Endometrium (tissue), 2 donors: Measurements from ENCODE around the gene DNAJC4.
"Not testable (repeated sequence)": the region's sequence is repeated elsewhere in the genome, so short reads cannot be mapped to it uniquely, and the experiment has no call there.

Experiments used
- FAIRE-seq: peaks from 2 replicates; lab custom pipeline; 2012; peaks lifted over from hg19 to GRCh38; lab: Jason Lieb, UNC
- donor health status: control.
- donor health status: control.

DNAJC4 gene

DNA sequence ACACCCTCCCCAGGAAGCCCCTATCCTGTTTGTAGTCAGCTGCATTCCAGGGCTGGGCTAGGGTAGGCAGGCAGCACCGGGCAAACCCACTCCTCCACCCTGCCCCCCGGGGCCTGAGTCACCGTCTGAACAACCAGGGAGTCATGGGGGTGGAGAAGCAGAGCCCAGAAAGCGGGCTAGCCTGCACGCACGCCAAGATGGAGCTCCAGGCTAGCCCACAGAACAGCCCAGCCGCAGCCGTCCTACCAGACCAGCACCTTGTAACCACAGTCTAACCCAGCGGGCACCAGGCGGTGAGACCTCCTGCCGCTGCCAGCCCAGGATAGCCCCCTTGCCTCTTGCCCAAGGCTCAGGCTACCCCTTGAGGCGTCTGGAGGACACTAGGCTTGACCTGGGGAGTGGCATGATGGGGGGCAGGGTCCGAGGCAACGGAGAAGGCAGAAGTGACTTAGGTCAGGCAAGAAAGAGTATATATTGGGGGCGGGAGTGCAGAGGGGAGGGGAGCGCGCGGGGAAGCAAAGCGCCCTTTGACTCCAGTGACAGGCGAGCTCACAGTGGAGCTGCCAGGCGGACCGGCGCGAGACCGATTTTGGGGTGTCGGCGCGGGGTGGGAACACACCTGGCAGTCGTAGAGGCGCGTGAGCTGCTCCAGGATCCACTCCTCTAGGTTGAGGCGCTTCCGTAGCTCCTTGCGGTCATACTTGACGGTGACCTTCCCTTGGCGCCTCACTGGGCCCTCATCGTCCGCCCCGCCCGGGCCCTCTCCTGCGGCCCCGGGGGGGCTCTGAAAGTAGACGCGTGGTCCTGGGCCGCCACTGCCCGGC is 15.7 kb downstream of the DNAJC4 start:
- no peak for FAIRE-seq

- not testable (repeated sequence) for FAIRE-seq
Measured at GRCh38 chr11:64246621-64246870, 16.2 kb downstream of the DNAJC4 start.

DNA sequence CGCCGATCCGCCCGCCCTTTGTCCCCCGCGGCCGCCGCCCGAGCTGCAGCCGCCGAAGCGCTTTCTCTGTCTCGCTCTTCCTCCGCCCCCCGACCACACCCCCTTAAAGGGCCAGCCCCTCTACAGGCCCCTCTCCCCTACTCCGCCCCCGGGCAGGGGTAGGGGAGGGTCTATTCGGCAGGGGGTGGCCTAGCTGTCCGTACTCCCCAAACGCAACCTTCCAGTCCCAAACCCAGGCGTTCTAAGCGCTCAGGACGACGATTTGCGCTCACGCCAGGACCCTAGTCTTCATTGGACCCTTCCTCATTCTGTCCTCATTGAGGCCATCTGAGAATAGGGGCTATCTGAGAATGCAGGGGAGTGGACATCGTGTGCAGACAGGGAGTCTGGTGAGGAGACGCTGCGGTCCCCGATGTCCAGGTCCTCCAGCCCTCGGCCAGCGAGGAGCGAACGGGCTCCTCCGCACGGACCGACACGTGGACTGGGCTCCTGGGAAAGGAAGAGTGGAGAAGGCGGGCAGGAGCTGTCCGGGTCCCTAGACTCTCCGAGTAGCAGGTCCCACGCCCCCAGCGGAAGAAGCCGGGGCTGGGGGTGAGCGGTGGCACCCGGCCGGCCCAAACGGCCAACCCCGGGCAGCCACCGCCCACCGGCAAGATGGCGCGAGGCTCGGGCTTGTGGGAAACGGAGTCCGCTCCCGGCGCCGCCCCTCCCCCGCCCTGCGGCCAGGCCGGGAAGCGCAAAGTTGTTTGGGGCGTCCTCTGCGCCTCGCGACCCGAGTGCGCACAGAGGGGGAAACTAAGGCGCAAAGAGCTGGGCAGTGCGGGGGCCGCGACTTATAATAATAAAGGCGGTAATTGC is 16.8 kb downstream of the DNAJC4 start, which contains the start of gene PPP1R14B:
Gene PPP1R14B (minus strand): TSS at position 73 of the 858 bp plus-strand sequence. CDS start 270 bp downstream, outside the sequence.
- no peak for FAIRE-seq

- no peak for FAIRE-seq
Measured at GRCh38 chr11:64247729-64248531, 17.6 kb downstream of the DNAJC4 start.

DNA sequence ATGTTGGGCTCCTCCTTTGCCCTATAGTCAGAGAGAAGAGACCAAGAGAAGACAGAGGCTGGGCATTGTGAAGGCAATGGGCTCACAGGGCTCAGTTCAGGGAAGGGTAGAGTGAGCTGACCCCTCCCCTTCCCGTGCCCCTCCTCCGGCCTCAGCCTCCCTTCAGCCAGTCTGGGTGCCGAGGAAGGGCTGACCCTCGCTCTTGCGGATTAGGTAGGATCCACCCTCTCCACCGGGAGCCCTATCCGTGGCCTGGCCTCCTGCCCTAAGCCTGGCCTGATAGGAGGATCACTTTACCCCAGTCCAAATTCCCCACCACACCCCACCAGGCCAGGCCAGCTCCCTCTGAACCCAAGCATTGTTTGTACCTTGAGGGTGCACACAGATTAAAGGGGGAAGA is 18.2 kb downstream of the DNAJC4 start:
- FAIRE-seq = no peak

DNA sequence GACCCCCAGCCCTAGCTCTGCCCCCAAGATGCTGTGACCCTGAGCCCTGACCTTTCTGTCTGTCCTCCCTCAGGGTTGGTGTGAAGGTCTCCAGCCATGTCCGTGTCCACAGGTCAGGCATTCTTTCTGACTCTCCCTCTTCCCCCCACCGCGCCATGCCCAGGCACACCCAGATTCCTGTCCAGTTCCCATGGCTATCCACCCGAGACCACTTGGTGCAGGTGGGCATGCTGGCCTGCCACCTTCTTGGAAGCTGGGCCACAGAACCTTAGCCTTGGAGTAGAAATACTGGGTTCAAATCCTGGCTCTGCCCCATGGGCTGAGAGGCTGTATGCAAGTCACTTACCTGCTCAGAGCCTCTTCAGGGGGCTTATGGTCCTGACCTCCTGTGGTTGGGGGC is 18.7 kb downstream of the DNAJC4 start:
- no peak for FAIRE-seq

DNA sequence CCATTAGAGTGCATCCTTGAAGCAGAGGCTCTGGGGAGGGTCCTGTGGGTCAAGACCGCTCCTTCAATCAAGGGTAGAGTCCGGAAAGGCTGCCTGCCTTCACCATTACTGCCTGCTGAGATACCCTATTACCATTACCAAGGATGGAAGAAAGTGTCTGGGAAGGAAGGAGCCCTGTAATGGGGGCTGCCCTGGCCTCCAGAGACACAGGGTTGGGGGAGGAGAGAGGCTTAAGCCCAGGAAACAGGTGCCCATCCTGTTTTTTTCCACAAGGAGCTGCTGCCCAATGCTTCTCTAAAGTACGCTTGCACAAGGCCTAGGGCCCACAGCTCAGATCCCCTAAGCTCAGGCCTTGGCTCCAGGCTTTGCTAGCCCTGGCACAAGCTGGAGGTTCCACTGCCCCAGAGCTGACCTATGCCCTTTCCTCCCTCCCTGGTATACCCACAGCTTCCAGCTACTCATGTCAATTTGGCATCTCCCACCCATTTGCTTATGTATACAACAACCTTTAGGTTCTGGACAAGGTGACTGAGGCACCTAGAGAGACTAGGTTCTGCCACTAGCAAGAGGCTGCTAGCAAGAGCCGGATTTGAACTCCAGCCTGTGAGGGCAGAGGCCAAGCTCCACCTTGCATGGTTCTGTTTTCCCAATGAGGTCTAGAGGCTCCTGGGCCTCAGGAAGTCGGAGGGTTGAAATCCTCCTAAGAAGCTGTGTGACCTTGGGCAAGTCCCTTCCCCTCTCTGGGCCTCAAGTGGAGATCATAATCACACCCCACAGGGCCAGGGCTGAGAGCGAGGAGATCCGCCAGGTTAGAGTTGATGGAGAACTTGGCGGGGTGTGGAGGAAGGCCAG is 19.4 kb downstream of the DNAJC4 start:
- no peak for FAIRE-seq

DNA sequence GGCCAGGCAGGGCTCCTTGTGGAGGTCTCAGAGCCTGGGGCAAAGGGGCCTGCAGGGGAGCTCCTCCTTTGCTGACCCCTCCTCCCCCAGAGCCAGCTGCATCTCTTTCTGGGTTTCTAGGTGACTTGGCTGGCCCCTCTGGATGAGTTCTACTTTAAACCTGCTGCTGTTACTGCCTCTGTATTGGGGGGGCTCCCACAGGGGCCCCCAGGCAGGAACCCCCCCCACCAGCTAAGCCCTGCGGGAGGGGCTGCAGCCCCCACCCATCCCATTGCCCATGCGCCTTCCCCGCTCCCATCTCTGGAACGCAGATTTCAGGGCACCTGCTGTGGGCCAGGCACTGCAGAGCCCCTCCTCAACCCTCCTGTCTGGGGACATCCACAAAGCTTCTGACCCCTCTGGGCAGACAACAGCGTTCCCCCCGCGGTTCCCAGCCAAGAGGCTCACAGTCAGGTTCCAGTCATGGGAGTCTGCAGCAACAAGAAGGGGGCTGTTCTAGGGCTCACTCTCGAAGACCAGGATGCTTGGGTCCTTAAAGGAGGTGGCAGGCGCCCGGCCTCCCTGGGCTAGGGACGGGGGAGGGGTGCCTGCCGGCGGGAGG is 20.2 kb downstream of the DNAJC4 start:
- FAIRE-seq = no peak

GRCh38 chr11:64251016-64251752 is 20.8 kb downstream of the DNAJC4 start, which contains the start of gene PLCB3:
TSS of gene PLCB3 (plus strand) at chr11:64251530. CDS start at chr11:64251650, 120 bp downstream.
- FAIRE-seq = no peak

DNA sequence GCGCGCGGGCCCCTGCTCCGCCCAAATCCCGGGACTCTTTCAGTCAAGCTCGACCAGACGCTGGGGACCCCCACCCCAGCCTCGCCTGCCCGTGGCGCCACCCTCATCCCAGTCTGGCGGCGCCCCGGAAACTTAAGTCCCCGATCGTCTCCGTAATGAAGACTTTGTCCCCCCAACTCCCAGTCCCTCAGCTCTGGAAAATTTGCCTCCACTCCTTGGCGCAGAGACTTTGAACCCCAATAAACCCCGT is 21.3 kb downstream of the DNAJC4 start:
- FAIRE-seq = no peak

- no peak for FAIRE-seq
Measured at GRCh38 chr11:64252003-64252872, 21.9 kb downstream of the DNAJC4 start.

DNA sequence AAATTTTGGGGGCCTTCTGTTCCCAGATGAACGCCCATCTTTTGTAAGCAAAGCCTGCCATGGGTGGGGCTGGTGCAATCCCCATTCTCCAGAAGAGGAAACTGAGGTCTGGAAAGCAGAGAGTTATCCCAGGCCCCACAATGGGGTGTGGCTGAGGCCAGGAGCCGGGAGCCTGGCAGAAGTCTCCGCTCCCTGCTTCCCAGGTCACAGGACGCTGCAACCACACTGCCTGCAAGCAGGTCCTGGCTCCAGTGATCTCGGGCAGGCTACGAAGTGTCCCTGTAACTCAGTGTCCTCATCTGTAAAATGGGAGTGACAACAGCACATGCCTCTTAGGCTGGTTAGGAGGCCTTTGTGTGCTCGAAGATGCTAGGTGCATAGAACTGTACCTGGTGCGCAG is 22.7 kb downstream of the DNAJC4 start:
- FAIRE-seq = no peak

GRCh38 chr11:64253481-64253880 is 23.1 kb downstream of the DNAJC4 start:
- no peak for FAIRE-seq

- no peak for FAIRE-seq
Measured at GRCh38 chr11:64254326-64254725, 24.0 kb downstream of the DNAJC4 start.

DNA sequence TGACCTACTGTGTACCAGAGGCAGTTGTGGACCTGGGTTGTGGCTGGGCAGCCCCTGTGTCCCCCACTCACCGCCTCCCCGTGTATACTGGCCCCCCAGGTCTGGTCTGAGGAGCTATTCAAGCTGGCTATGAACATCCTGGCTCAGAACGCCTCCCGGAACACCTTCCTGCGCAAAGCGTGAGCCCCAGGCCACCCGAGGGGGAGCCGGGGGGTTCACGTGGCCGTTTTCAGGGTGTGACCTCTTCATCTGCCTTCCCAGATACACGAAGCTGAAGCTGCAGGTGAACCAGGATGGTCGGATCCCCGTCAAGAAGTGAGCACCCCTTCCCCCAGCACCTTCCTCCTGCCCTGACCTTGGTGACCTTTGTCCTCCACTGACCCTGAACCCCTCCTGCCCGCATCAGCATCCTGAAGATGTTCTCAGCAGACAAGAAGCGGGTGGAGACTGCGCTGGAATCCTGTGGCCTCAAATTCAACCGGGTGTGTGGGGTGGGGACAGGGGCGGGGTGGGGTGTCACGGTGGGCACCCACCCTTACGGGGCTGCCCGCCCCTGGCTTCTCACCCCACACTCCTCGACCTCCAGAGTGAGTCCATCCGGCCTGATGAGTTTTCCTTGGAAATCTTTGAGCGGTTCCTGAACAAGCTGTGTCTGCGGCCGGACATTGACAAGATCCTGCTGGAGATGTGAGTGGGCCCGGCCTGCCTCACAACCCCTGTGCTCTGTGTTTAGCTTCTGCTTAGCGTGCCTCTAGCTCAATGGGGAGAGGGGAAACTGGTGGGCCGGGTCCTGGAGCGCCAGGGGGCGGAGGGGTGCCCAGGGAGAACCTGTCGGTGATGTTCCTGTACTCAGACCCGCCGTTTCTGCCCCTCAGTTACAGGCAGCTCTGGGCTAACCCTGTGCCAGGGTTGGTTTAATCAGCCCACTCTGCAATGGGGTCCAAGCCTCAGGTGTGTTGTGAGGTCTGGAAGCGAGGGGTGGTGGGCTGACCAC is 25.1 kb downstream of the DNAJC4 start:
- no peak for FAIRE-seq

- no peak for FAIRE-seq
Measured at GRCh38 chr11:64256300-64256699, 26.0 kb downstream of the DNAJC4 start.

- FAIRE-seq = no peak
Measured at GRCh38 chr11:64258356-64258755, 28.0 kb downstream of the DNAJC4 start.

DNA sequence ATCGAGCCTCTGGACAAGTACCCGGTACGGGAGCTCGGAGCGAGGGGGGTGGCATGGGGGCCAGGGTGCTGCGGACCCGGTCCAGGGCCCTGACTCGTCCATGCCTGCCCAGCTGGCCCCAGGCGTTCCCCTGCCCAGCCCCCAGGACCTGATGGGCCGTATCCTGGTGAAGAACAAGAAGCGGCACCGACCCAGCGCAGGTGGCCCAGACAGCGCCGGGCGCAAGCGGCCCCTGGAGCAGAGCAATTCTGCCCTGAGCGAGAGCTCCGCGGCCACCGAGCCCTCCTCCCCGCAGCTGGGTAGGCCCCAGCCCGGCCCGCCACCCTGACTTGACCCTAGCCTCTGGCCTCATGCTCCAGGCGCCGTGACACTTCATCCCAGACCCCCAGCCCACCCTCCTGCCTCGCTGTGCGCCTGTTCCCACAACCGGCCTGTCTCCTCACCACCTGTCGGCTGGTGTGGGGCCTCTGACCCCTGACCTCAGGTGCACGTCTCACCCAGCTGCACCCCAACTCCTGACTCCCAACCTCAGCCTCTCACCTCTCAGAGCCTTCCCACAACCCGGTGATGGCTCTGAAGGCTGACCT is 28.7 kb downstream of the DNAJC4 start:
- FAIRE-seq = no peak
